Ureter (tissue), 1 donor: ENCODE data around the gene RANGAP1. TPM values are rescaled to one million over a fixed set of nuclear protein-coding genes. Genes with fewer than 3 reads are reported as not detected.

Source experiments
- DNase-seq: peaks from one replicate; pipeline ENCODE4 v3.0.0-alpha.2; 2020; ENCODE audit warnings: low spot score
- total RNA-seq: library from RNA; stranded (reverse); gene quantifications from one replicate; pipeline ENCODE4 v1.2.4, GENCODE V29; 2023
- donor health status: DM: yes; HTN: yes; CAD: no.

RANGAP1 gene
- total RNA-seq, 1 donor from 2014 or later: 59.7 TPM

- DNase-seq: peak; percentile 83
These were observed 48.0 kb downstream of the RANGAP1 start for GRCh38 chr22:41237707-41238569.

- DNase-seq: no peak
These were observed 48.8 kb downstream of the RANGAP1 start for GRCh38 chr22:41237036-41237706.

GRCh38 chr22:41234815-41235695 lies 50.9 kb downstream of the RANGAP1 start:
- DNase-seq: no peak

GRCh38 chr22:41231369-41231768 lies 54.6 kb downstream of the RANGAP1 start:
- no peak for DNase-seq

- DNase-seq: no peak
These were observed 55.6 kb downstream of the RANGAP1 start for GRCh38 chr22:41230401-41230785.

- DNase-seq: no peak
These were observed 56.1 kb downstream of the RANGAP1 start for GRCh38 chr22:41229730-41230400.

- DNase-seq: no peak
These were observed 56.8 kb downstream of the RANGAP1 start for GRCh38 chr22:41229215-41229614.

GRCh38 chr22:41226723-41227655 lies 59.0 kb downstream of the RANGAP1 start:
- no peak for DNase-seq

GRCh38 chr22:41223535-41223934 lies 62.5 kb downstream of the RANGAP1 start:
- no peak for DNase-seq

- no peak for DNase-seq
These were observed 63.0 kb downstream of the RANGAP1 start for GRCh38 chr22:41222846-41223507.

- peak; percentile 64 for DNase-seq
These were observed 68.3 kb downstream of the RANGAP1 start for GRCh38 chr22:41217553-41218157.

- DNase-seq: no peak
These were observed 69.0 kb downstream of the RANGAP1 start for GRCh38 chr22:41216984-41217383.

GRCh38 chr22:41215926-41216325 lies 70.1 kb downstream of the RANGAP1 start:
- DNase-seq: no peak

- DNase-seq: no peak
These were observed 70.6 kb downstream of the RANGAP1 start for GRCh38 chr22:41215409-41215808.

GRCh38 chr22:41206719-41207118 lies 79.3 kb downstream of the RANGAP1 start:
- DNase-seq: no peak

- DNase-seq: peak; percentile 97
These were observed 80.7 kb downstream of the RANGAP1 start, which contains the start of gene L3MBTL2 for GRCh38 chr22:41204992-41205900. Gene L3MBTL2, plus strand, starts transcription at chr22:41205312. Its CDS starts 51 bp downstream, at chr22:41205363.

- no peak for DNase-seq
These were observed 81.9 kb downstream of the RANGAP1 start for GRCh38 chr22:41204066-41204465.

GRCh38 chr22:41203118-41203517 lies 82.9 kb downstream of the RANGAP1 start:
- DNase-seq: no peak
